Measurements from ENCODE around the gene MAGI2. TPM values are rescaled to one million over a fixed set of nuclear protein-coding genes. Genes with fewer than 3 reads are reported as not detected.

Gene MAGI2
- total and polyA plus RNA-seq, 2 experiments from 2014 or later: 10.4 to 26.4 TPM

GRCh38 chr7:78184299-78184698, 1269.2 kb downstream of the MAGI2 start (continued):
- TF ChIP-seq ZNF462 (CRISPR knock-in tag; IDR thresholded peaks at IDR 0.05): no peak
- TF ChIP-seq CTCF (conservative IDR thresholded peaks at IDR 0.05; ENCODE audit: low read depth in 2 of 2): no peak

DNA sequence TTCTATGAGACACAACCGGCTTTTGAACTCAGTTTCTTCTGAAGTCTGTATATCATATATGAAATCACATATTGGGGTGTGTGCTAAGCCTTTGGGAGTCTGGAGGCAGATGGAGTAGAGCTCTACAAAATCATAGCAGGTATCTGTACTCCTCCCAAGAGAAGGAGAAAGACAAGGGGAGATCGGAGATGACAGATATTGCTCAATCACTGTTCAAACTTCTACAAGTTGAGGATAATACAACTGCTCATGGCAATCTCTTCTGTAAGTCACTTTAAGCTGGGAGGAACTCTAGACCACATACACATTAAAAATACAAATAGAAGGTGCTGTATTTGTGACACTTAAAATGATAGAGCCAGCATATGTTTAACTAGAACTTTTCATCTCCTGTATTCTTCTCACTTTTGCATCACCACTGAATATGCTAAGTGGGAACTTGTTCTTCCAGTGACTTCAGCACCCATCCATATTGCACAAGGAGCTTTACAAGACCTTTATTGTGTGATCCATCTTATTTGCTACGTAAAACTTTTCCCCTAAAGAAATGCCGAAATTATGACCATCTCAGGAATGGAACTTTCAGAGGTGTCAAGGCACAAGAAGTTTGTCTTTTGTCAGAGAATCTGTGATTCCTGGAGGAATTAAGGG, 1273.5 kb downstream of the MAGI2 start:
- no peak overlapping the region for H3K4me3 ChIP-seq
- Mint-ChIP-seq H3K4me3 (no peak overlapping the region), H3K4me1 (peaks cover 12% of the 10 kb centered on the region), H3K27me3 (ENCODE audit: insufficient read depth, low read depth, poor library complexity) (no peaks in the 10 kb centered on the region), H3K27ac (no peak overlapping the region), H3K36me3 (ENCODE audit: low read depth) (no peaks in the 10 kb centered on the region), H3K9me3 (no peaks in the 10 kb centered on the region)
- no peaks in the 10 kb centered on the region for H3K27me3 ChIP-seq (ENCODE audit: insufficient read depth)
- DNase-seq (ENCODE audit: low spot score): no peak
- H3K79me2 ChIP-seq (replicated peaks; ENCODE audit: insufficient read depth): no peaks in the 10 kb centered on the region
- no peak for ATAC-seq
- no peak overlapping the region for H3K4me2 ChIP-seq
- H4K20me1 ChIP-seq (replicated peaks; ENCODE audit: insufficient read depth): no peaks in the 10 kb centered on the region
- no peaks in the 10 kb centered on the region for H3K4me1 ChIP-seq (ENCODE audit: insufficient read depth)
- TF ChIP-seq ZNF331 (CRISPR knock-in tag; IDR thresholded peaks at IDR 0.05; ENCODE audit: low read depth) (no peak), CTCF (conservative IDR thresholded peaks at IDR 0.05; ENCODE audit: low read depth in 2 of 2) (no peak), ZNF114 (CRISPR knock-in tag; IDR thresholded peaks at IDR 0.05) (no peak), CREB1 (CRISPR knock-in tag; IDR thresholded peaks at IDR 0.05; ENCODE audit: low read depth) (no peak)
- TF ChIP-seq, protein P1, sequence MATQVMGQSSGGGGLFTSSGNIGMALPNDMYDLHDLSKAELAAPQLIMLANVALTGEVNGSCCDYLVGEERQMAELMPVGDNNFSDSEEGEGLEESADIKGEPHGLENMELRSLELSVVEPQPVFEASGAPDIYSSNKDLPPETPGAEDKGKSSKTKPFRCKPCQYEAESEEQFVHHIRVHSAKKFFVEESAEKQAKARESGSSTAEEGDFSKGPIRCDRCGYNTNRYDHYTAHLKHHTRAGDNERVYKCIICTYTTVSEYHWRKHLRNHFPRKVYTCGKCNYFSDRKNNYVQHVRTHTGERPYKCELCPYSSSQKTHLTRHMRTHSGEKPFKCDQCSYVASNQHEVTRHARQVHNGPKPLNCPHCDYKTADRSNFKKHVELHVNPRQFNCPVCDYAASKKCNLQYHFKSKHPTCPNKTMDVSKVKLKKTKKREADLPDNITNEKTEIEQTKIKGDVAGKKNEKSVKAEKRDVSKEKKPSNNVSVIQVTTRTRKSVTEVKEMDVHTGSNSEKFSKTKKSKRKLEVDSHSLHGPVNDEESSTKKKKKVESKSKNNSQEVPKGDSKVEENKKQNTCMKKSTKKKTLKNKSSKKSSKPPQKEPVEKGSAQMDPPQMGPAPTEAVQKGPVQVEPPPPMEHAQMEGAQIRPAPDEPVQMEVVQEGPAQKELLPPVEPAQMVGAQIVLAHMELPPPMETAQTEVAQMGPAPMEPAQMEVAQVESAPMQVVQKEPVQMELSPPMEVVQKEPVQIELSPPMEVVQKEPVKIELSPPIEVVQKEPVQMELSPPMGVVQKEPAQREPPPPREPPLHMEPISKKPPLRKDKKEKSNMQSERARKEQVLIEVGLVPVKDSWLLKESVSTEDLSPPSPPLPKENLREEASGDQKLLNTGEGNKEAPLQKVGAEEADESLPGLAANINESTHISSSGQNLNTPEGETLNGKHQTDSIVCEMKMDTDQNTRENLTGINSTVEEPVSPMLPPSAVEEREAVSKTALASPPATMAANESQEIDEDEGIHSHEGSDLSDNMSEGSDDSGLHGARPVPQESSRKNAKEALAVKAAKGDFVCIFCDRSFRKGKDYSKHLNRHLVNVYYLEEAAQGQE (IDR thresholded peaks at IDR 0.05; ENCODE audit: unreplicated experiment): no peak
- H3K9me2 ChIP-seq (ENCODE audit: insufficient read depth): no peaks in the 10 kb centered on the region; the same call in 1 of the 2 replicates
- H3F3A ChIP-seq (replicated peaks; ENCODE audit: low read depth): no peaks in the 10 kb centered on the region
- H2AFZ ChIP-seq: no peak overlapping the region
- no peak overlapping the region for H3K27ac ChIP-seq (ENCODE audit: low read depth)
- no peaks in the 10 kb centered on the region for H3K36me3 ChIP-seq (ENCODE audit: insufficient read depth)
